Measurements from ENCODE around the gene MRPL52. TPM values are rescaled to one million over a fixed set of nuclear protein-coding genes. Genes with fewer than 3 reads are reported as not detected.
"Not testable (repeated sequence)": the region's sequence is repeated elsewhere in the genome, so short reads cannot be mapped to it uniquely, and the experiment has no call there.

MRPL52 gene
- total RNA-seq, 1 donor: 69.9 TPM

GRCh38 chr14:22850944-22851764 lies 21.5 kb downstream of the MRPL52 start:
- H3K4me3 ChIP-seq (ENCODE audit: low read depth, low read length): peak overlapping the region; percentile 48

GRCh38 chr14:22852178-22852577 lies 22.5 kb downstream of the MRPL52 start:
- DNase-seq (ENCODE audit: low read depth); H3K4me3 ChIP-seq (ENCODE audit: low read depth, low read length): not testable (repeated sequence)

More at GRCh38 chr14:22850944-22851764, 21.5 kb downstream of the MRPL52 start:
- DNase-seq (ENCODE audit: low read depth): peak; percentile 96
- TF ChIP-seq, protein P1, sequence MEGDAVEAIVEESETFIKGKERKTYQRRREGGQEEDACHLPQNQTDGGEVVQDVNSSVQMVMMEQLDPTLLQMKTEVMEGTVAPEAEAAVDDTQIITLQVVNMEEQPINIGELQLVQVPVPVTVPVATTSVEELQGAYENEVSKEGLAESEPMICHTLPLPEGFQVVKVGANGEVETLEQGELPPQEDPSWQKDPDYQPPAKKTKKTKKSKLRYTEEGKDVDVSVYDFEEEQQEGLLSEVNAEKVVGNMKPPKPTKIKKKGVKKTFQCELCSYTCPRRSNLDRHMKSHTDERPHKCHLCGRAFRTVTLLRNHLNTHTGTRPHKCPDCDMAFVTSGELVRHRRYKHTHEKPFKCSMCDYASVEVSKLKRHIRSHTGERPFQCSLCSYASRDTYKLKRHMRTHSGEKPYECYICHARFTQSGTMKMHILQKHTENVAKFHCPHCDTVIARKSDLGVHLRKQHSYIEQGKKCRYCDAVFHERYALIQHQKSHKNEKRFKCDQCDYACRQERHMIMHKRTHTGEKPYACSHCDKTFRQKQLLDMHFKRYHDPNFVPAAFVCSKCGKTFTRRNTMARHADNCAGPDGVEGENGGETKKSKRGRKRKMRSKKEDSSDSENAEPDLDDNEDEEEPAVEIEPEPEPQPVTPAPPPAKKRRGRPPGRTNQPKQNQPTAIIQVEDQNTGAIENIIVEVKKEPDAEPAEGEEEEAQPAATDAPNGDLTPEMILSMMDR (IDR thresholded peaks at IDR 0.05; ENCODE audit: insufficient read depth, low read length): no peak

DNA sequence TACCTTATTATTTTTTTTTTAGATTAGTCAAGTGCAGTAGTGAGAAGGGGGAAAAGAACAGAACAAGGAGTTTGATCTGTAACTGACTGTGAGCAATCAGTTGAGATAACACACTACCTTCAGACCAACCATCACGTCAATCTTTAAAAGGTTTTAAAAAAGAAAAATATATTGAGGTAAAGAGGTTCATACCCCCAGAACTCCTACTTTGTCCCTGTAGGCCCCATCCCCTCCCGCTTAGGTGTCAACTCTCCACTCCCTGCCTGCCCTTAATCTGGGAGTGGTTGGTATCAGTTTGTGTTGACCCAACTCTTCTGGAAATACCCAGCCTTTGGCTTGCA lies 22.9 kb downstream of the MRPL52 start:
- TF ChIP-seq, protein P1 (IDR thresholded peaks at IDR 0.05; ENCODE audit: insufficient read depth, low read length): no peak
- DNase-seq (ENCODE audit: low read depth): no peak
- H3K4me3 ChIP-seq (ENCODE audit: low read depth, low read length): no peak overlapping the region

GRCh38 chr14:22852940-22853767 lies 23.5 kb downstream of the MRPL52 start:
- H3K4me3 ChIP-seq (ENCODE audit: low read depth, low read length): peak overlapping the region; percentile 61
- TF ChIP-seq, protein P1 (IDR thresholded peaks at IDR 0.05; ENCODE audit: insufficient read depth, low read length): peak; percentile 90
- peak; percentile 90 for DNase-seq (ENCODE audit: low read depth)

- H3K4me3 ChIP-seq (ENCODE audit: low read depth, low read length); DNase-seq (ENCODE audit: low read depth): not testable (repeated sequence)
These were observed 24.6 kb downstream of the MRPL52 start for GRCh38 chr14:22854296-22854695.

DNA sequence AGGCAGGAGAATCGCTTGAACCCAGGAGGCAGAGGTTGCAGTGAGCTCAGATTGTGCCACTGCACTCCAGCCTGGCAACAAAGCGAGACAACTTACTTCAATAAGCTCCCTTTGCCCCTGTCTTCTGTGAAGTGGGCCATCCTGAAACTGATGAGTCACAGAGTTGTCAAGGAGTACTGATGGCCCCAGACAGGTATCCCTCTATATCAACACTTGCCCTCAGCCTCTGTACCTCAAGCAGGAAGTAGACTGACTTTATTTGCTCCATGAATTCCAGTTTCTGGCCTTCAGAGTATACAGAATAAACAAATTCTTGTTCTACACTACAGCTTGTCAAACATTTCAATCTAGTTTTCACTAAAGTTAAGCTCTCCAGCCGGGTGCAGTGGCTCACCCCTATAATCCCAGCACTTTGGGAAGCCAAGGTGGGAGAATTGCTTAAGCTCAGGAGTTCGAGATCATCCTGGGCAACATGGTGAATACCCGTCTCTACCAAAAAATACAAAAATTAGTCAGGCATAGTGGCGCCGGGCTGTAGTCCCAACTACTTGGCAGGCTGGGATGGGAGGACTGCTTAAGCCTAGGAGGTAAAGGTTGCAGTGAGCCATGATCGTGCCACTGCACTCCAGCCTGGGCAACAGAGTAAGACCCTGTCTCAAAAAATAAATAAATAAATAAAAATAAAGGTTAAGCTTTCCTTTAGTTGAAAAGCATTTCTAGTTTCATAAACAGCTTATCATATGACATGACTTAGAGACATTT lies 25.5 kb downstream of the MRPL52 start:
- DNase-seq (ENCODE audit: low read depth): no peak
- TF ChIP-seq, protein P1 (IDR thresholded peaks at IDR 0.05; ENCODE audit: insufficient read depth, low read length): no peak
- H3K4me3 ChIP-seq (ENCODE audit: low read depth, low read length): no peak overlapping the region

DNA sequence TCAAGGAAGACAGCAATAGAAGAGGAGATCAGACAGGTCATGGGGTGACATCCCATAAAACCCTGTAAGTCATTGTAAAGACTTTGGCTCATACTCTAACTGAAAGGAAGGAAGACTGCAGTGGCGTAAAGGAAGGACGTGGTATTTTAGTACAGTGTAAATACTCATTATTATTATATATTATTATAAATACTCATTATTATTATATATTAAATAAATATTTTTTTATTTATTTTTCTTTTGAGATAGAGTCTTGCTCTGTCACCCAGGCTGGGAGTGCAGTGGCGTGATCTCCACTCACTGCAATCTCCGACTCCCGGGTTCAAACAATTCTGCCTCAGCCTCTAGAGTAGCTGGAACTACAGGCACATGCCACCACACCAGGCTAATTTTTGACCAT lies 26.7 kb downstream of the MRPL52 start:
- TF ChIP-seq, protein P1 (IDR thresholded peaks at IDR 0.05; ENCODE audit: insufficient read depth, low read length): no peak
- no peak for DNase-seq (ENCODE audit: low read depth)
- H3K4me3 ChIP-seq (ENCODE audit: low read depth, low read length): no peak overlapping the region

GRCh38 chr14:22860377-22860776 lies 30.7 kb downstream of the MRPL52 start:
- not testable (repeated sequence) for H3K4me3 ChIP-seq (ENCODE audit: low read depth, low read length); DNase-seq (ENCODE audit: low read depth)
